ENCODE measurements around the gene SLC5A9.

DNA sequence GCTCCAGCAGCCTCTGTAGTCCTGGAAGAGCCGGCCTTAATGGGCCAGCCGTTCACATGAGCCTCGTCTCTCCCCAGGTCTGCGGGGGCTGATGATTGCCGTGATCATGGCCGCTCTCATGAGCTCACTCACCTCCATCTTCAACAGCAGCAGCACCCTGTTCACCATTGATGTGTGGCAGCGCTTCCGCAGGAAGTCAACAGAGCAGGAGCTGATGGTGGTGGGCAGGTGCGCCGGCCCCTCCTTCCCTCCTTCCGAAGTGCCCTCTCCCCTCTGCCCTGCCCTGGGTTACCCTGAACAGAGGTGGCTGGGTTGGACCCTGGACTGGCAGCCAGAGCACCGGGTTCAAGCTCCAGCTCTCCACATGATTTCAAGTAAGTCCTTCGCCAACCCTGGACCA, 13.1 kb downstream of the SLC5A9 start:
- TF ChIP-seq, protein P1, sequence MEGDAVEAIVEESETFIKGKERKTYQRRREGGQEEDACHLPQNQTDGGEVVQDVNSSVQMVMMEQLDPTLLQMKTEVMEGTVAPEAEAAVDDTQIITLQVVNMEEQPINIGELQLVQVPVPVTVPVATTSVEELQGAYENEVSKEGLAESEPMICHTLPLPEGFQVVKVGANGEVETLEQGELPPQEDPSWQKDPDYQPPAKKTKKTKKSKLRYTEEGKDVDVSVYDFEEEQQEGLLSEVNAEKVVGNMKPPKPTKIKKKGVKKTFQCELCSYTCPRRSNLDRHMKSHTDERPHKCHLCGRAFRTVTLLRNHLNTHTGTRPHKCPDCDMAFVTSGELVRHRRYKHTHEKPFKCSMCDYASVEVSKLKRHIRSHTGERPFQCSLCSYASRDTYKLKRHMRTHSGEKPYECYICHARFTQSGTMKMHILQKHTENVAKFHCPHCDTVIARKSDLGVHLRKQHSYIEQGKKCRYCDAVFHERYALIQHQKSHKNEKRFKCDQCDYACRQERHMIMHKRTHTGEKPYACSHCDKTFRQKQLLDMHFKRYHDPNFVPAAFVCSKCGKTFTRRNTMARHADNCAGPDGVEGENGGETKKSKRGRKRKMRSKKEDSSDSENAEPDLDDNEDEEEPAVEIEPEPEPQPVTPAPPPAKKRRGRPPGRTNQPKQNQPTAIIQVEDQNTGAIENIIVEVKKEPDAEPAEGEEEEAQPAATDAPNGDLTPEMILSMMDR (IDR thresholded peaks at IDR 0.05): no peak
- no peak for TF ChIP-seq EZH2phosphoT487 (IDR thresholded peaks at IDR 0.05)

Data from neural progenitor cell (in vitro differentiated cells).